MM.1S (cell line): ENCODE measurements around the gene SAE1.

Source experiments
- DNase-seq: peaks from one replicate; pipeline ENCODE4 v3.0.0-alpha.2; 2015
- H2AFZ ChIP-seq: fragments of 300-600 bp; sonication (generic); 2 replicates; pipeline ENCODE4 v1.6.0; 2016; ENCODE audit warnings: antibody characterized with exemption, low read length
- H3F3A ChIP-seq: fragments of 300-600 bp; sonication (generic); 2 replicates; pipeline ENCODE4 v1.6.1; 2016; ENCODE audit warnings: mild to moderate bottlenecking, antibody characterized with exemption, low read length, moderate library complexity, mixed read lengths; ENCODE audit not compliant: insufficient read depth
- H3K27ac ChIP-seq: fragments of 300-600 bp; sonication (generic); 2 replicates; pipeline ENCODE4 v1.5.1; 2016; ENCODE audit warnings: mild to moderate bottlenecking, low read length
- H3K27me3 ChIP-seq: fragments of 300-600 bp; sonication (generic); replicated peaks from 2 replicates; pipeline ENCODE4 v1.6.0; 2016; ENCODE audit warnings: low read length; ENCODE audit not compliant: insufficient read depth
- H3K36me3 ChIP-seq: fragments of 300-600 bp; sonication (generic); replicated peaks from 2 replicates; pipeline ENCODE4 v1.6.1; 2016; ENCODE audit warnings: mild to moderate bottlenecking, low read length, mixed read lengths; ENCODE audit not compliant: insufficient read depth
- H3K4me1 ChIP-seq: fragments of 300-600 bp; sonication (generic); 2 replicates; pipeline ENCODE4 v1.6.1; 2016; ENCODE audit warnings: low read length, mixed read lengths
- H3K4me2 ChIP-seq: fragments of 300-600 bp; sonication (generic); 2 replicates; pipeline ENCODE4 v1.6.0; 2016; ENCODE audit warnings: low read depth, low read length
- H3K4me3 ChIP-seq: fragments of 300-600 bp; sonication (generic); 2 replicates; pipeline ENCODE4 v1.5.1; 2016; ENCODE audit warnings: low read length, mixed read lengths
- H3K79me2 ChIP-seq: fragments of 300-600 bp; sonication (generic); 2 replicates; pipeline ENCODE4 v1.6.1; 2016; ENCODE audit warnings: mixed run types, low read length, mixed read lengths
- H3K9ac ChIP-seq: fragments of 300-600 bp; sonication (generic); 2 replicates; pipeline ENCODE4 v1.6.1; 2016; ENCODE audit warnings: low read length, mixed read lengths
- H3K9me2 ChIP-seq: fragments of 300-600 bp; sonication (generic); replicated peaks from 2 replicates; pipeline ENCODE4 v1.6.1; 2016; ENCODE audit warnings: mild to moderate bottlenecking, low read length, mixed read lengths; ENCODE audit not compliant: insufficient read depth
- H3K9me3 ChIP-seq: fragments of 300-600 bp; sonication (generic); replicated peaks from 2 replicates; pipeline ENCODE4 v1.6.1; 2016; ENCODE audit warnings: mild to moderate bottlenecking, low read length, mixed read lengths; ENCODE audit not compliant: insufficient read depth
- H4K20me1 ChIP-seq: fragments of 300-600 bp; sonication (generic); 2 replicates; pipeline ENCODE4 v1.6.1; 2016; ENCODE audit warnings: mild to moderate bottlenecking, low read length, moderate library complexity, mixed read lengths; ENCODE audit not compliant: insufficient read depth
- CTCF ChIP-seq: fragments of 300-600 bp; sonication (generic); IDR thresholded peaks from 2 replicates; pipeline ENCODE4 v1.5.1; 2016; ENCODE audit warnings: antibody characterized with exemption, low read length, mixed read lengths
- EZH2 ChIP-seq: fragments of 300-600 bp; sonication (generic); optimal IDR thresholded peaks from 2 replicates; pipeline ENCODE3; 2017; ENCODE audit warnings: low read depth, mild to moderate bottlenecking, antibody characterized with exemption, low read length, mixed read lengths
- EZH2phosphoT487 ChIP-seq: fragments of 300-600 bp; sonication (generic); IDR thresholded peaks from 2 replicates; pipeline ENCODE4 v1.6.1; 2018; ENCODE audit warnings: antibody characterized with exemption, low read length

The SAE1 gene

GRCh38 chr19:47230054-47230920 lies 99.7 kb downstream of the SAE1 start:
- H4K20me1 ChIP-seq: no peaks in the 10 kb centered on the region
- peak overlapping the region; percentile 70 for H2AFZ ChIP-seq
- peaks cover 10% of the 10 kb centered on the region; the same call in 1 of the 2 replicates for H3K79me2 ChIP-seq
- peak overlapping the region; percentile 66; the same call in 1 of the 2 replicates for H3K27ac ChIP-seq
- H3F3A ChIP-seq: peaks cover 47% of the 10 kb centered on the region
- H3K9me3 ChIP-seq: no peaks in the 10 kb centered on the region
- H3K9ac ChIP-seq: peak overlapping the region; percentile 83
- DNase-seq: peak; percentile 68
- peak overlapping the region; percentile 98 for H3K4me2 ChIP-seq
- H3K36me3 ChIP-seq: no peaks in the 10 kb centered on the region
- TF ChIP-seq CTCF: peak; percentile 58
- TF ChIP-seq EZH2phosphoT487: no peak
- no peak for TF ChIP-seq EZH2
- no peaks in the 10 kb centered on the region for H3K9me2 ChIP-seq
- no peaks in the 10 kb centered on the region for H3K27me3 ChIP-seq
- peak overlapping the region; percentile 96 for H3K4me3 ChIP-seq
- H3K4me1 ChIP-seq: peaks cover 36% of the 10 kb centered on the region

- Histone ChIP-seq H2AFZ (peak within 1 kb of the TSS; percentile 78), H3K9ac (peak within 1 kb of the TSS; percentile 83), H3K79me2 (peaks cover 8% of the 10 kb centered on the region; the same call in 1 of the 2 replicates), H3K4me1 (peaks cover 31% of the 10 kb centered on the region), H3K4me2 (peak within 1 kb of the TSS; percentile 98), H3K36me3 (no peaks in the 10 kb centered on the region), H3K4me3 (peak within 1 kb of the TSS; percentile 96), H3F3A (peaks cover 47% of the 10 kb centered on the region), H4K20me1 (no peaks in the 10 kb centered on the region), H3K9me3 (no peaks in the 10 kb centered on the region), H3K9me2 (no peaks in the 10 kb centered on the region), H3K27me3 (no peaks in the 10 kb centered on the region), H3K27ac (peak within 1 kb of the TSS; percentile 66; the same call in 1 of the 2 replicates)
- no peak for DNase-seq
- TF ChIP-seq CTCF: no peak
- no peak for TF ChIP-seq EZH2
- TF ChIP-seq EZH2phosphoT487: no peak
Measured at GRCh38 chr19:47230921-47231214, 100.2 kb downstream of the SAE1 start, which contains the start of gene BBC3. Gene BBC3, minus strand, starts transcription at chr19:47231199. Its CDS starts 2,768 bp downstream, at chr19:47228431.

GRCh38 chr19:47231215-47232054 lies 100.8 kb downstream of the SAE1 start:
- TF ChIP-seq CTCF: no peak
- no peak for TF ChIP-seq EZH2phosphoT487
- Histone ChIP-seq H3K36me3 (no peaks in the 10 kb centered on the region), H3F3A (peaks cover 44% of the 10 kb centered on the region), H3K4me2 (peak overlapping the region; percentile 69), H4K20me1 (no peaks in the 10 kb centered on the region), H3K27ac (peak overlapping the region; percentile 27; the same call in 1 of the 2 replicates), H3K9me2 (no peaks in the 10 kb centered on the region), H2AFZ (peak overlapping the region; percentile 78), H3K9ac (peak overlapping the region; percentile 49; the same call in 1 of the 2 replicates), H3K79me2 (peaks cover 8% of the 10 kb centered on the region; the same call in 1 of the 2 replicates), H3K27me3 (no peaks in the 10 kb centered on the region), H3K4me3 (peak overlapping the region; percentile 51; the same call in 1 of the 2 replicates), H3K9me3 (no peaks in the 10 kb centered on the region), H3K4me1 (peaks cover 31% of the 10 kb centered on the region)
- peak; percentile 86 for DNase-seq
